NCI-H2196 treated with DMSO at 0.1 percent for 48 hours (cell line): ENCODE data around the gene CYP24A1.

Experiments
- DNase-seq: peaks from one replicate; lab custom pipeline; 2025; ENCODE audit not compliant: unreplicated experiment; lab: John Stamatoyannopoulos, UW

Gene CYP24A1

DNA sequence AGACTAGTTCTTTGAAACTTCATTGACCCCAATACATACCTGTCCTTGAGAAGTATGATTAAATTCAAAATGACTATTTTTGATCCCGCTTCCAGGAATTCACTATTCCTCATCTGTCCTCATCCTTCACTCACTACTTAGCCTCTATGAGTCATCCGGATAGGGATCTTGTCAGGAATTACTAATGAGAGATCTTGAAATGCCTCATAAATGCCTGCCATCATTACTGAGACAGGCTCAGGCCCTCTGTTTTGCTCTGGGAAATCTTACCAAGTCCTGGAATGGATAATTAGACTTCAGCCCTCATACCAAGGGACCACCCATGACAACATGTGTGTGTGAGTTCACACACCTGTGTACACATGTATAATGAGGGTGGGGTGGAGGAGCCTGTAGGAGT lies 2.8 kb upstream of the CYP24A1 start:
- no peak for DNase-seq

DNA sequence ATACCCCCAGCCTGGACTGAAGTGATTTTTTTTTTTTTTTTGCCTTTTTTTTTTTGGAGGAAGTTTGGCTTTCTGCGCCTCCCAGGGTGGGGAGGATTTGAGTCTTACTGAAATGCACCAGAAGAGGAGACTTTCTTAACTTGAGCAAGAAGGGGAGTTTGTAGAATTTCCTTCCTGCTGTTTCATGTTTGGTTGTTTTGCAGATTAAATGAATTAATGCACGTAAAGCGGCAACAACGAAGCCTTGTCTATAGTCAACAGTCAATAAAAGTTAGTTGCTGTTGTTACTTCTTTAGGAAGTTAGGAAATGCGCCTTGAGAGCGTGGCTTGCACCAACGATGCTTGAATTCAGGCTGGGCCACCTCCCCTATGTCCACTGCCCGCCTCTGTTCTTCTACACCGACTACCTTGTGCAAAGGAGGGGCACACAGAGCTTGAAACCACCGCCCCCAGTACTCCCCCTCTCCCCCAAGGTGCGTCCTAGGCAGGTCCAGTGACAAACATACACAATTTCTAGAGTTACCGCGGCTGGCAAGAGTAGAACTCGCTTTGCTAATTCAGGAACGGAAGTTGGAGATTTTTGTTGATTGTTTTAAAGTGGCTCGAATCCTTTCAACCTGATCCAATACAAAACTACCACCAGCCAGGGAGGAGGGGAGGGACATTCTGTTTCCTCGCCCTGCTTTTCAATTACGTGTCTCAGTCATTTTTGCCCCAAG lies 830 bp upstream of the CYP24A1 start:
- DNase-seq, result no peak

GRCh38 chr20:54172856-54173652 lies 732 bp downstream of the CYP24A1 start:
- DNase-seq, result no peak

GRCh38 chr20:54172532-54172855 lies 1.3 kb downstream of the CYP24A1 start:
- no peak for DNase-seq

- DNase-seq, result no peak
Measured at GRCh38 chr20:54170963-54171362, 2.8 kb downstream of the CYP24A1 start.

DNA sequence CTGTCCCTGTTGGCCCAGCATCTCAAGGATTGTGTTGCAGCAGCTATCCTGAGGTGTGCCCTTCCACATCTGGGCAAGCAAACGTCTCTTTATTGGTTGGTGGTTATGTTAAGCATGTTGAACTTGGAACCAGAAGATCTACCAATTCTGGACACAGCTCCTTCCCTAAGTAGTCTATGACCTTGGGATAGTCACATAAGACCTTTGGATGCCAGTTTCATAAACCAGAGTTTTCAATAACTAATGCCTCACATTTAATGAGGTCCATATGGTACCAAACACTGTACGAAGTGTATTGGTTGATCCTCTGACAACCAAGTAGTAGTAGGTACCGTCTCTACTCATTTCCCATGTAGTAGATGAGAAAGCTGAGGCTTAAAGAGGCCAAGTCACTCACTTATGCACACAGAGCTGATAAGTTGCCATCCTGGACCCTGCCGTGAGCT lies 3.7 kb downstream of the CYP24A1 start:
- DNase-seq, result no peak

DNA sequence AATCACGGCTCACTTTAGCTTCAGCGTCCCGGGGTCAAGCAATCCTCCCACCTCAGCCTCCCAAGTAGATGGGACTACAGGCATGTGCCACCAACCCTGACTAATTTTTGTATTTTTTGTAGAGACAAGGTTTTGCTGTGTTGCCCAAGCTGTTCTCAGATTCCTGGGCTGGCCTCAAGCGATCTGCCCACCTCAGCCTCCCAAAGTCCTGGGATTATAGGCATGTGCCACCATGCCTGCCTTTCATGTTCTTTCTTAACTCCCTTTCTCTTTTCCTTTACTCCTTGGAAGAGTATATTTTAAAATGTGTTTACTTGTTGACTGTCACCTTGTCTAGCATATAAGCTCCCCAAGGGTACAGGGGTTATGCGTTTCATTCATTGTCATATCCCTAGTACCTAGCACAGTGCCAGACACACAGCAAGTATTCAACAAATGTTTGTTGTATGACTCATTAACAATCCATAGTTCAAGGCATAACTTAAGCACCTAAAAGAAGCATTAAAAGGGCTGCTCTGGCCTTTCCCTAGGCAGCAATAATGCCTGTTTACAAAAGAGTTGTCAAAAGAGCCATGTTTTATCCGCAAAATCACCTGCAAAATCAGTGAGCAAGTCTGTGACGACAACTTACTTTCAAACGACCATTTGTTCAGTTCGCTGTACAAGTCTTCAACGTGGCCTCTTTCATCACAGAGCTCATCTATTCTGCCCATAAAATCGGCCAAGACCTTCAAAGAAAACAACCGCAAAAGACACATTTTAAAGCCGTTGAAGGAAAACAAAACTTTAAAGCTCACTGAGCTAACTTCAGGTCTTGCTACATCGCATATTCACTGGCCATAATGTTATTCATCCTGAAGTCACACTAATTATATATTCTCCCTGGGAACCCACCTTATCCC lies 4.6 kb downstream of the CYP24A1 start:
- no peak for DNase-seq

GRCh38 chr20:54167909-54168872 lies 5.6 kb downstream of the CYP24A1 start:
- no peak for DNase-seq

GRCh38 chr20:54166987-54167662 lies 6.7 kb downstream of the CYP24A1 start:
- no peak for DNase-seq

GRCh38 chr20:54165803-54166202 lies 8.0 kb downstream of the CYP24A1 start:
- DNase-seq, result no peak

GRCh38 chr20:54165014-54165413 lies 8.8 kb downstream of the CYP24A1 start:
- DNase-seq, result no peak

DNA sequence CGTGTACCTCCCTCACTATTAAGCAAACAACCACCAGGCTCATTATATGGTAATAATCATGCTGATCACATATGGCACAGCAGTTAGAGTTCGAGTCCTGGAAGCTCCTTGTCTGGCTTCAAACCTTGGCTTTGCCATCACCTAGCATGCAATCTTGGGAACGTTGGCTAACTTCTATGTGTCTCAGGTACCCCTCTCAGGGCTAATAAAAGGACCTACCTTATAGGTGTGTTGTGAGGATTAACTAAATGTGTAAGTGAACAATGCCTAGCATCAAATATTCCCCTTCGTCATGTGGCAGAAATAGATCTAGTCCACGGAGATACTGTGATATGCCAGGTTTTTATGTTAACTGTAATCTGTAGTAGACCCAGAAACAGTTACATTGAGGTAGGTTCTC lies 10.4 kb downstream of the CYP24A1 start:
- no peak for DNase-seq

DNA sequence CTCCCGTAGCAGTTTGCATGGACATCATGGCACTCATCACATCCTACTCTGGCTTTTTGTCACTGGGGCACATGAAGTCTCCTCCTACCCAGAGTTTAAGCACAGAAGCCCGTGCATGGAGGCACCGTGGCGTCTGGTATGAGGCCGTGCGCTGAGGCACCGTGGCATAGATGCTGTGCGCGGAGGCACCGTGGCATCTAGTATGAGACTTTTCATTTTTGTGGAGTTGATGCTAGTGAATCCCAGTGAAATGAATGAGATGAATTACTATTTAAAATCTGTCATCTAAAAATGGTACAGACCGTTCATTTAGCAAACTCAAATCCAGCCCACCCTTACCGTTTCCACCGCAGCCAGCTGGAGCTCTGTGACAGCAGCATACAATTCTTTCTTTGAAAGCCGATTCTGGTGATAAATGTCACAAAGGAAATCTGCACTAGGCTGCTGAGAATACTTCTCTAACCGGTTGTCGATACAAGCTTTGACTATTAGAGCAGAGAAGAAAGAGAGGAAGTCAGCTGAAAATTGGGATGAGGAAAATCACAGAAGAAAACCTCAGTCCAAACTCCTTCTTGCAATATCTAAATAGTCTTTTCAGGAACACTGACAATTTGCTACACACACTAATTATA lies 11.3 kb downstream of the CYP24A1 start:
- DNase-seq, result no peak

- DNase-seq, result no peak
Measured at GRCh38 chr20:54161821-54162149, 12.0 kb downstream of the CYP24A1 start.

DNA sequence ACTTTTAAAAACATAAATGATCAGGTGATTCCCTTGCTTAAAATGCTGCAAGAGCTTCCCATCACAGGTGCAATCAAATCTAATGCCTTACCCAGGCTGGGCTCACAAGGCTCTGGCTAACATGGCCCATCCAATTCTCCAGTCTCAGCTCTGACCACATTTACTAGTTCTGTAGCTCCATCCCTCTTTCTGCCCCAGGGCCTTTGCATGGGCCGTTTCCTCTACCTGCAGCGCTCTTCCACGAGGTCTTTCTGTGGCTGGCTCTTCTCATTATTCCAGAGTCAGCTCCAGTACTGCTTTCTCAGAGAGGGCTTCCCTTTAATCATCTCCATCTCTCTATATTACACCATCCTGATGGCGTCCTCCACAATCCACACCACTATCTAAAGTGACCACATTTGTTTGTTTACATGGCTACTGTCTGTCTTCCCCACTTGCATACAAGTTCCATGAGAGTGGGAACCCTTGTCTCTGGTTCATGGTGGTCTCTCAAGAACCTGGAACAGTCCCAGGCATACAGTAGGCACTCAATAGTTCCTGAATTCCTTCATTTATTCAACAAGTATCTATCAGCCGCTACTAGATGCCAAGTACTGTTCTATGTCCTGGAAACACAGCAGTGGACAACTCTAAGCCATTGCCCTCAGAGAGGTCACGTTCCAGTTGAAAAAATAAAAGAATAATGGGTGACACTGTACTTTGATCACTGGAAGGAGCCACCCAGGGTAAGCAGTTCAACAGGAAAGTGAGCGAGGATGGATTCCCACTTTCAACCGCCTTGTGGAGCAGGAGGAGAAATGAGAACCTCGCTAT lies 12.6 kb downstream of the CYP24A1 start:
- no peak for DNase-seq

- DNase-seq, result no peak
Measured at GRCh38 chr20:54160065-54161007, 13.4 kb downstream of the CYP24A1 start.

GRCh38 chr20:54158856-54159418 lies 14.8 kb downstream of the CYP24A1 start:
- no peak for DNase-seq
